Psoas muscle (tissue), 8 donors: Measurements from ENCODE around the gene DAO. TPM values are rescaled to one million over a fixed set of nuclear protein-coding genes. Genes with fewer than 3 reads are reported as not detected.

Experiments
- ATAC-seq, 4 donors: fragments of 200-7000 bp; cut with Tn5 transposase; one replicate each; pipeline ENCODE4 v1.9.1; 2020; ENCODE audit warnings: moderate library complexity in 3 of 4, mild to moderate bottlenecking in 2 of 4
- DNase-seq, 2 donors: peaks; one replicate each; pipeline ENCODE4 v3.0.0-alpha.2; 2020
- H3K27ac ChIP-seq: fragments of 200-600 bp; one replicate; pipeline ENCODE4 v1.8.0; 2022
- H3K27me3 ChIP-seq, 3 donors: fragments of 200-600 bp in 1 of 3; one replicate each; pipeline versions ENCODE4 v1.6.1 to v1.8.0; 2013 to 2022; ENCODE audit warnings: low read length in 2 of 3, mild to moderate bottlenecking in 2 of 3, moderate library complexity in 1 of 3; ENCODE audit not compliant: insufficient read depth in 3 of 3
- H3K36me3 ChIP-seq, 2 donors: fragments of 200-600 bp in 1 of 2; one replicate each; pipeline versions ENCODE4 v1.6.1 to v1.8.0; 2013 to 2022; ENCODE audit warnings: low read depth in 1 of 2, mild to moderate bottlenecking in 1 of 2, moderate library complexity in 1 of 2; ENCODE audit not compliant: insufficient read depth in 1 of 2
- H3K4me1 ChIP-seq: fragments of 200-600 bp; one replicate; pipeline ENCODE4 v1.8.0; 2022
- H3K4me3 ChIP-seq: fragments of 200-600 bp; one replicate; pipeline ENCODE4 v1.8.0; 2022; ENCODE audit warnings: mild to moderate bottlenecking
- H3K9me3 ChIP-seq: fragments of 200-600 bp; one replicate; pipeline ENCODE4 v1.8.0; 2022
- WGBS, 3 donors: extraction: QIAGEN DNeasy Blood & Tissue Kit; methylation state at CpG; one replicate each; pipeline versions ENCODE4 v1.1.6 to v1.1.7; 2013; 5-methylcytosine and 5-hydroxymethylcytosine counted together
- intact Hi-C, 2 donors: fragments of 100-400 bp; cut with DNase I; formaldehyde crosslinking; loops; one replicate each; pipeline versions ENCODE4 v1.11.0 to v1.14.2; 2022
- polyA plus RNA-seq, 3 donors: library from polyadenylated mRNA; stranded (reverse); fragments of 200-250 nt; gene quantifications; one replicate each; pipeline ENCODE4 v1.2.3, GENCODE V29; 2013
- total RNA-seq, 4 donors: library from RNA; stranded (reverse); fragmentation: NEBNext Ultra II Directional in 2 of 4; extraction: Animal tissue kit (Norgen Biotek cat#: 25700) in 2 of 4; gene quantifications; one replicate each; pipeline versions ENCODE4 v1.2.1 to v1.2.4, GENCODE V29; 2021 to 2023
- TF ChIP-seq, protein P1 (sequence below): fragments of 200-600 bp; IDR thresholded peaks from one replicate; pipeline ENCODE4 v1.8.0; 2022; ENCODE audit warnings: antibody characterized with exemption
- donor health status: healthy with polysubstance abuse.
- donor health status: DM: no; HTN: no; CAD: no; lungs with moderate emphysema.
- donor health status: Bipolar disorder and iron deficiency.
- donor health status: healthy.
- donor health status: DM: yes; HTN: yes; CAD: no.
- donor health status: DM: no; HTN: no; CAD: no.
- donor health status: DM: no; HTN: no; CAD: no.
- donor health status: DM: yes; HTN: yes; CAD: no.

The DAO gene
- total and polyA plus RNA-seq, 7 donors = not detected

- no peaks in the 10 kb centered on the region for H3K27me3 ChIP-seq
- DNase-seq (peak; percentile 42 to 66), ATAC-seq (peak in 3 of 4 donors; percentile 32 to 67 (median 54))
- H3K36me3 ChIP-seq = no peaks in the 10 kb centered on the region
- no peaks in the 10 kb centered on the region for H3K9me3 ChIP-seq
- intact Hi-C loops = no loop called here
- TF ChIP-seq, protein P1, sequence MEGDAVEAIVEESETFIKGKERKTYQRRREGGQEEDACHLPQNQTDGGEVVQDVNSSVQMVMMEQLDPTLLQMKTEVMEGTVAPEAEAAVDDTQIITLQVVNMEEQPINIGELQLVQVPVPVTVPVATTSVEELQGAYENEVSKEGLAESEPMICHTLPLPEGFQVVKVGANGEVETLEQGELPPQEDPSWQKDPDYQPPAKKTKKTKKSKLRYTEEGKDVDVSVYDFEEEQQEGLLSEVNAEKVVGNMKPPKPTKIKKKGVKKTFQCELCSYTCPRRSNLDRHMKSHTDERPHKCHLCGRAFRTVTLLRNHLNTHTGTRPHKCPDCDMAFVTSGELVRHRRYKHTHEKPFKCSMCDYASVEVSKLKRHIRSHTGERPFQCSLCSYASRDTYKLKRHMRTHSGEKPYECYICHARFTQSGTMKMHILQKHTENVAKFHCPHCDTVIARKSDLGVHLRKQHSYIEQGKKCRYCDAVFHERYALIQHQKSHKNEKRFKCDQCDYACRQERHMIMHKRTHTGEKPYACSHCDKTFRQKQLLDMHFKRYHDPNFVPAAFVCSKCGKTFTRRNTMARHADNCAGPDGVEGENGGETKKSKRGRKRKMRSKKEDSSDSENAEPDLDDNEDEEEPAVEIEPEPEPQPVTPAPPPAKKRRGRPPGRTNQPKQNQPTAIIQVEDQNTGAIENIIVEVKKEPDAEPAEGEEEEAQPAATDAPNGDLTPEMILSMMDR = peak; percentile 44
- no peaks in the 10 kb centered on the region for H3K4me1 ChIP-seq
- no peak overlapping the region for H3K27ac ChIP-seq
- 55 to 61% (median 58%) methylated on average over 16 of the region's 16 CpGs for WGBS, 3 donors
- no peak overlapping the region for H3K4me3 ChIP-seq
Measured at GRCh38 chr12:108884116-108885012, 4.5 kb downstream of the DAO start.

- H3K4me3 ChIP-seq = no peak overlapping the region
- no peaks in the 10 kb centered on the region for H3K4me1 ChIP-seq
- 57 to 68% (median 62%) methylated on average over 9 of the region's 9 CpGs for WGBS, 3 donors
- ATAC-seq (no peak), DNase-seq (no peak)
- intact Hi-C loops = no loop called here
- TF ChIP-seq, protein P1 = no peak
- H3K27me3 ChIP-seq = no peaks in the 10 kb centered on the region
- no peaks in the 10 kb centered on the region for H3K36me3 ChIP-seq
- no peak overlapping the region for H3K27ac ChIP-seq
- H3K9me3 ChIP-seq = peaks cover 4% of the 10 kb centered on the region
Measured at GRCh38 chr12:108886873-108887629, 7.2 kb downstream of the DAO start.

GRCh38 chr12:108888031-108888430 lies 8.1 kb downstream of the DAO start:
- TF ChIP-seq, protein P1 = no peak
- DNase-seq (no peak), ATAC-seq (no peak)
- H3K9me3 ChIP-seq = peaks cover 4% of the 10 kb centered on the region
- H3K27me3 ChIP-seq = no peaks in the 10 kb centered on the region
- no peaks in the 10 kb centered on the region for H3K4me1 ChIP-seq
- H3K27ac ChIP-seq = no peak overlapping the region
- H3K36me3 ChIP-seq = no peaks in the 10 kb centered on the region
- no peak overlapping the region for H3K4me3 ChIP-seq
- intact Hi-C loops = no loop called here
- 42 to 51% (median 46%) methylated on average over 6 of the region's 6 CpGs for WGBS, 3 donors

- no peaks in the 10 kb centered on the region for H3K27me3 ChIP-seq
Measured at GRCh38 chr12:108890208-108890607, 10.3 kb downstream of the DAO start.

More at GRCh38 chr12:108890208-108890607, 10.3 kb downstream of the DAO start:
- DNase-seq (no peak), ATAC-seq (no peak)
- intact Hi-C loops = no loop called here
- Histone ChIP-seq H3K4me3 (no peak overlapping the region), H3K9me3 (peaks cover 4% of the 10 kb centered on the region), H3K27ac (no peak overlapping the region), H3K4me1 (no peaks in the 10 kb centered on the region), H3K36me3 (no peaks in the 10 kb centered on the region)
- WGBS, 3 donors = 61 to 69% (median 61%) methylated on average over 2 of the region's 2 CpGs
- TF ChIP-seq, protein P1 = no peak
